Measurements from ENCODE around the gene SMOC2.

SMOC2 gene

DNA sequence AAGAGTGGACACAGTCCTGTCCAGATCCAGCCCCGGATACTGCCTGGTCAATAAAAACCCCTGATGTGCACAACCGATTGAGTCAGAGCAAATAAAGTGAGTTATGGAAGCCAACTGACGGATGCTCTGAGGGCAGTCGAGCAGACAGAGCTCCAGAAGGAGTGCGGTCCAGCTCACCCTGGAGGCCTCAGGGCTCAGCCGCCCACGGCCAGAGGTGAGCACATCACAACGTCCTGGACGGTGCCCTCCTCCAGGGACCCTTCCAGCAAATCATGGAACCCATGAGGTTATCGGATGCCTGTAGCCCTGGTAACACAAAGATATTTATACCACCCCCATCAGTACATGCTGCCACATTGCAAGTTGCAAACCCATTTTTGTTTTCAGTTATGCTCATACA, 44.0 kb upstream of the SMOC2 start:
- Histone ChIP-seq H3K4me2 (ENCODE audit: low read length) (no peak overlapping the region), H3K56ac (ENCODE audit: low read length) (no peak overlapping the region), H3K18ac (ENCODE audit: low read length) (no peak overlapping the region), H3K9ac (ENCODE audit: low read length) (no peak overlapping the region), H3K23ac (ENCODE audit: low read length) (no peak overlapping the region), H3K79me2 (ENCODE audit: control insufficient read depth, insufficient read depth, low read length) (no peaks in the 10 kb centered on the region), H2BK120ac (ENCODE audit: low read depth, low read length) (no peak overlapping the region), H2BK15ac (replicated peaks; ENCODE audit: low read depth) (no peak overlapping the region), H3K27ac (ENCODE audit: low read depth, low read length) (no peak overlapping the region), H2BK5ac (ENCODE audit: low read length) (no peak overlapping the region), H3K79me1 (ENCODE audit: low read length) (no peaks in the 10 kb centered on the region), H4K8ac (ENCODE audit: low read depth, low read length) (no peak overlapping the region), H2AK5ac (ENCODE audit: low read length) (no peak overlapping the region), H3K27me3 (ENCODE audit: insufficient read depth, low read length, poor library complexity) (no peaks in the 10 kb centered on the region), H3K4me1 (ENCODE audit: control insufficient read depth, low read depth, low read length) (no peaks in the 10 kb centered on the region), H3K4ac (ENCODE audit: low read depth, low read length) (no peak overlapping the region), H3K4me3 (ENCODE audit: low read length) (no peak overlapping the region), H4K5ac (ENCODE audit: low read length) (no peak overlapping the region), H3K36me3 (ENCODE audit: control insufficient read depth, insufficient read depth, low read length) (no peaks in the 10 kb centered on the region)
- WGBS (ENCODE audit: extremely low coverage, insufficient coverage, low lambda C conversion rate): no CpG with 5 or more reads among the region's 10 CpGs
- no peak for DNase-seq

DNA sequence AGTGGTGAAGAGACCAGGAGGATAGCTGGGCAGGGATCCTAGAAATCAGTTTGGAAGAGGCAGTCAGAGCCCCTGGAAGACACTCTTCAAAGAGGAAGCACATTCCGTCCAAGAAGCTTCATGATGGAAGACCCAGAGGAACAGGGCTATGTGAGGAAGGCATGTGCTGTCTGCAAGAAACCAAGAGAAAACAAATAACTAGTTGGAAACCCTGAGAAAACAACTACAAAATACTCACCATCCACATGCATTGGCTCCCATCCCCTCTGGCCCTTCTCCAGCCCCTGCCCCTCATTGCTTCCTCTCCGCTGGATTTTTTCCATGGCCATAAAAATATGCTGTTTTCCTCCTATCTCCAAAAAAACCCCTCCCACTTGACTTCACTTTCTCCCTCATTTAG, 40.9 kb upstream of the SMOC2 start:
- Histone ChIP-seq H3K4me3 (ENCODE audit: low read length) (no peak overlapping the region), H2BK15ac (replicated peaks; ENCODE audit: low read depth) (no peak overlapping the region), H3K27me3 (ENCODE audit: insufficient read depth, low read length, poor library complexity) (no peaks in the 10 kb centered on the region), H3K18ac (ENCODE audit: low read length) (no peak overlapping the region), H2AK5ac (ENCODE audit: low read length) (no peak overlapping the region), H2BK120ac (ENCODE audit: low read depth, low read length) (no peak overlapping the region), H3K36me3 (ENCODE audit: control insufficient read depth, insufficient read depth, low read length) (no peaks in the 10 kb centered on the region), H3K23ac (ENCODE audit: low read length) (no peak overlapping the region), H4K5ac (ENCODE audit: low read length) (no peak overlapping the region), H3K4me2 (ENCODE audit: low read length) (no peak overlapping the region), H2BK5ac (ENCODE audit: low read length) (no peak overlapping the region), H3K79me2 (ENCODE audit: control insufficient read depth, insufficient read depth, low read length) (no peaks in the 10 kb centered on the region), H4K8ac (ENCODE audit: low read depth, low read length) (no peak overlapping the region), H3K27ac (ENCODE audit: low read depth, low read length) (no peak overlapping the region), H3K9ac (ENCODE audit: low read length) (no peak overlapping the region), H3K4me1 (ENCODE audit: control insufficient read depth, low read depth, low read length) (no peaks in the 10 kb centered on the region), H3K56ac (ENCODE audit: low read length) (no peak overlapping the region), H3K4ac (ENCODE audit: low read depth, low read length) (no peak overlapping the region), H3K79me1 (ENCODE audit: low read length) (no peaks in the 10 kb centered on the region)
- DNase-seq: no peak
- no CpG with 5 or more reads among the region's 2 CpGs for WGBS (ENCODE audit: extremely low coverage, insufficient coverage, low lambda C conversion rate)

DNA sequence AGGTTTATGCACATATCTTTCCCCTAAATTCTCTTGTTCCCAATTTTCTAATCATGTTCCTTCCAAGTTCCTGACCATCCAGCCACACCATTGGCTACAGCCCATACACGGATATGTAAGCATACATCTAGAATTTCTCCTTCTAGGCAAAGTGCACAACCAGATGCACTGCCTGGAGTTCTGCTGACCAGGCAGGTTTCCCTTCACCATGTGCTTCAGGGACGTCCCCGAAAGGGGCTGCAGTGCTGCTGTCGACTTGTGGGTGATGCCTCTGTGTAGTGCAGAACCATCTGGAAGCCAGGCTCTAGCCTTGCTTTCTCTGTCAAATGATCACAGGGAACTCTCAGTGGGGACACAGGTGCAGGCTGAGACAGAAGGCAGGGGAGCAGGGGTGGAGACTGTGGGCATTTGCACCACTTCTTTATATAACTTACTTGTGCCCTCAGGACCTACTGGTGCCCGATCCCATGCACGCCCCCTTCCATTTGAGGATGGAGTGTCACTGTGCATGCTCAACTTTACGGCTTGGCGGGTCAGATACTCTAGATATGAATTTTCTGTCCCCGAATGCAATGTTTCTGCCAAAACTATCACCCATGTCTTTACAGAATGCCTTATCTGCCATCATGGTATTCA, 37.5 kb upstream of the SMOC2 start:
- no peak overlapping the region for H3K27ac ChIP-seq (ENCODE audit: low read depth, low read length)
- no peak overlapping the region for H4K5ac ChIP-seq (ENCODE audit: low read length)
- no peak overlapping the region for H4K8ac ChIP-seq (ENCODE audit: low read depth, low read length)
- H3K4me1 ChIP-seq (ENCODE audit: control insufficient read depth, low read depth, low read length): no peaks in the 10 kb centered on the region
- H2AK5ac ChIP-seq (ENCODE audit: low read length): no peak overlapping the region
- no peak overlapping the region for H3K23ac ChIP-seq (ENCODE audit: low read length)
- no peak overlapping the region for H2BK15ac ChIP-seq (replicated peaks; ENCODE audit: low read depth)
- H2BK5ac ChIP-seq (ENCODE audit: low read length): no peak overlapping the region
- DNase-seq: no peak
- H3K79me2 ChIP-seq (ENCODE audit: control insufficient read depth, insufficient read depth, low read length): no peaks in the 10 kb centered on the region
- H3K4ac ChIP-seq (ENCODE audit: low read depth, low read length): no peak overlapping the region
- no peak overlapping the region for H3K9ac ChIP-seq (ENCODE audit: low read length)
- no peak overlapping the region for H3K56ac ChIP-seq (ENCODE audit: low read length)
- H3K18ac ChIP-seq (ENCODE audit: low read length): no peak overlapping the region
- no peaks in the 10 kb centered on the region for H3K36me3 ChIP-seq (ENCODE audit: control insufficient read depth, insufficient read depth, low read length)
- H2BK120ac ChIP-seq (ENCODE audit: low read depth, low read length): no peak overlapping the region
- no CpG with 5 or more reads among the region's 9 CpGs for WGBS (ENCODE audit: extremely low coverage, insufficient coverage, low lambda C conversion rate)
- no peak overlapping the region for H3K4me2 ChIP-seq (ENCODE audit: low read length)
- no peak overlapping the region for H3K4me3 ChIP-seq (ENCODE audit: low read length)
- no peaks in the 10 kb centered on the region for H3K79me1 ChIP-seq (ENCODE audit: low read length)
- no peaks in the 10 kb centered on the region for H3K27me3 ChIP-seq (ENCODE audit: insufficient read depth, low read length, poor library complexity)

DNA sequence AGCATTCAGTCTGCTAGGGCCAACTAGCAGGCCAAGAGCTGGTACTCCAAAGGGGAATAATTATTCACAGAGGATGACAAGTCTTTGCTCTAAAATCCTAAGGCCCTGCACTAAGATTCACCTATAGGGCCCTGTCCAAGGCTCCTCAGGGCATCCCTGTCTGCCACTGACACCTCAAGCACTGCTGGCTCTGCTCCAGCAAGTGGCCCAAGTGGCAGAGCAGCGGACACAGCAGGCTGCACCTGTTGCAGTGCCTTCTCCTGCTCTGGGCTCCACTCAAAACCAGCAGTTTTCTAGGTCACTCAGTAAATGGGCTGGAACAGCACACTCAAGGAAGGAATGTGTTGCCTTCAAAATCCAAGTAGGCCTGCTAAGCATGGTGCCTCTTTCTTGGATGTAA, 36.4 kb upstream of the SMOC2 start:
- Histone ChIP-seq H3K27ac (ENCODE audit: low read depth, low read length) (no peak overlapping the region), H2BK120ac (ENCODE audit: low read depth, low read length) (no peak overlapping the region), H3K79me1 (ENCODE audit: low read length) (no peaks in the 10 kb centered on the region), H3K56ac (ENCODE audit: low read length) (no peak overlapping the region), H3K4ac (ENCODE audit: low read depth, low read length) (no peak overlapping the region), H3K9ac (ENCODE audit: low read length) (no peak overlapping the region), H3K4me1 (ENCODE audit: control insufficient read depth, low read depth, low read length) (no peaks in the 10 kb centered on the region), H2BK15ac (replicated peaks; ENCODE audit: low read depth) (no peak overlapping the region), H2BK5ac (ENCODE audit: low read length) (no peak overlapping the region), H3K4me2 (ENCODE audit: low read length) (no peak overlapping the region), H3K27me3 (ENCODE audit: insufficient read depth, low read length, poor library complexity) (no peaks in the 10 kb centered on the region), H2AK5ac (ENCODE audit: low read length) (no peak overlapping the region), H3K18ac (ENCODE audit: low read length) (no peak overlapping the region), H4K5ac (ENCODE audit: low read length) (no peak overlapping the region), H3K4me3 (ENCODE audit: low read length) (no peak overlapping the region), H4K8ac (ENCODE audit: low read depth, low read length) (no peak overlapping the region), H3K79me2 (ENCODE audit: control insufficient read depth, insufficient read depth, low read length) (no peaks in the 10 kb centered on the region), H3K36me3 (ENCODE audit: control insufficient read depth, insufficient read depth, low read length) (no peaks in the 10 kb centered on the region), H3K23ac (ENCODE audit: low read length) (no peak overlapping the region)
- no peak for DNase-seq
- no CpG with 5 or more reads among the region's 1 CpG for WGBS (ENCODE audit: extremely low coverage, insufficient coverage, low lambda C conversion rate)

DNA sequence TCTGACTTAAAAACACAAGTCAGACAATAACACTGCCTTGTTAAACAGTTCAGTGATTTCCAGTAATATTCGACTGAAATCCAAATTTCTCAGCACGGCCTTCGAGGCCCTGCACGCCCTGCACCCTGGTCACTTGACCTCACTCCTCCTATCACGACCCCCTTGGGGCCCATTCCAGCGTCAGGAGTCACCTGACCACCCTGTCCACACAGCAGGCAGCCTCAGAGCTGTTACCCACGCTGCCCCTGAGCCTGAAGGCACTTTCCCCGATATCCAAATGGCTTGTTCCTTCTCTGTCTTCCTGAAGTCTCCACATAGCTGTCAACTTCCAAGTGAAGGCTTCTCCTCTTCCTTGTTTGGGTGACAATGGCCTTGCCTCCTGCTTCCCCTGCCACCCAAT, 33.1 kb upstream of the SMOC2 start:
- Histone ChIP-seq H2BK120ac (ENCODE audit: low read depth, low read length) (no peak overlapping the region), H3K4me1 (ENCODE audit: control insufficient read depth, low read depth, low read length) (no peaks in the 10 kb centered on the region), H2BK15ac (replicated peaks; ENCODE audit: low read depth) (no peak overlapping the region), H3K4me3 (ENCODE audit: low read length) (no peak overlapping the region), H3K27ac (ENCODE audit: low read depth, low read length) (no peak overlapping the region), H3K4me2 (ENCODE audit: low read length) (no peak overlapping the region), H3K79me1 (ENCODE audit: low read length) (no peaks in the 10 kb centered on the region), H3K36me3 (ENCODE audit: control insufficient read depth, insufficient read depth, low read length) (no peaks in the 10 kb centered on the region), H3K18ac (ENCODE audit: low read length) (no peak overlapping the region), H3K79me2 (ENCODE audit: control insufficient read depth, insufficient read depth, low read length) (no peaks in the 10 kb centered on the region), H3K23ac (ENCODE audit: low read length) (no peak overlapping the region), H3K4ac (ENCODE audit: low read depth, low read length) (no peak overlapping the region), H2BK5ac (ENCODE audit: low read length) (no peak overlapping the region), H3K56ac (ENCODE audit: low read length) (no peak overlapping the region), H4K5ac (ENCODE audit: low read length) (no peak overlapping the region), H4K8ac (ENCODE audit: low read depth, low read length) (no peak overlapping the region), H3K9ac (ENCODE audit: low read length) (no peak overlapping the region), H2AK5ac (ENCODE audit: low read length) (no peak overlapping the region), H3K27me3 (ENCODE audit: insufficient read depth, low read length, poor library complexity) (no peaks in the 10 kb centered on the region)
- WGBS (ENCODE audit: extremely low coverage, insufficient coverage, low lambda C conversion rate): no CpG with 5 or more reads among the region's 8 CpGs
- DNase-seq: no peak

DNA sequence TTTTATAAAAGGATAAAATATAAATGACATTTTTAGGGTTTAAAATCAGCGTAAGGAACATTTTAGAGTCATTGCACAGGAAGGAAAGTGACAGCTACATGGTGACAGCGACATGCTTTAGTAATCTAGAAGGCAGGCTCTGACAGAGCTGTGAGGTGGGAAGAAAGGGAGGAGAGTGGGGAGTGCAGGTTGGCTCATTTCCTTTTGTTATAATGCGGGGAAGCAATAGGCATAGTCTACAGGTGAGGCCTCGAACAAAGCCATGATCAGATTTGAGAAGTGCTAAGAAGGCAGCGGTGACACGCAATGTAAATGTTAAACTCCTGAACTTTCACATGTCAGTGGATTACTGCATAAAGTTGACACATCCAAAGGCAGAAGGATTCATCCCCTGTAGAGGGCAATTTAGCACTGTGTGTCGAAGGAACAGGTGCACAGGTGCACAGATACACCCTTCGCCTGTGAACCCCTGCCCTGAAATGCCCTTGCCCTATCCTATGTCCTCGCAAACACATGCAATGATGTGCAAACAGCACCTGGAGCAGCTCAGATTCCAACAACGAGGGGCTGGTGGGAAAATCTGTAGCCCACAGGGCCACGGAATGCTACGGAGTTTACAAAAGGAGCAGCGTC, 32.4 kb upstream of the SMOC2 start:
- Histone ChIP-seq H2BK15ac (replicated peaks; ENCODE audit: low read depth) (no peak overlapping the region), H3K9ac (ENCODE audit: low read length) (no peak overlapping the region), H3K56ac (ENCODE audit: low read length) (no peak overlapping the region), H2BK120ac (ENCODE audit: low read depth, low read length) (no peak overlapping the region), H3K27me3 (ENCODE audit: insufficient read depth, low read length, poor library complexity) (no peaks in the 10 kb centered on the region), H4K8ac (ENCODE audit: low read depth, low read length) (no peak overlapping the region), H3K4me2 (ENCODE audit: low read length) (no peak overlapping the region), H3K27ac (ENCODE audit: low read depth, low read length) (no peak overlapping the region), H3K4ac (ENCODE audit: low read depth, low read length) (no peak overlapping the region), H3K4me1 (ENCODE audit: control insufficient read depth, low read depth, low read length) (no peaks in the 10 kb centered on the region), H3K4me3 (ENCODE audit: low read length) (no peak overlapping the region), H2BK5ac (ENCODE audit: low read length) (no peak overlapping the region), H3K18ac (ENCODE audit: low read length) (no peak overlapping the region), H3K23ac (ENCODE audit: low read length) (no peak overlapping the region), H2AK5ac (ENCODE audit: low read length) (no peak overlapping the region), H3K36me3 (ENCODE audit: control insufficient read depth, insufficient read depth, low read length) (no peaks in the 10 kb centered on the region), H3K79me2 (ENCODE audit: control insufficient read depth, insufficient read depth, low read length) (no peaks in the 10 kb centered on the region), H4K5ac (ENCODE audit: low read length) (no peak overlapping the region), H3K79me1 (ENCODE audit: low read length) (no peaks in the 10 kb centered on the region)
- 100% methylated on average over 1 of the region's 13 CpGs for WGBS (ENCODE audit: extremely low coverage, insufficient coverage, low lambda C conversion rate)
- DNase-seq: no peak

All from mesendoderm (in vitro differentiated cells).